Colonic mucosa (tissue), 4 donors: ENCODE data around the gene RASGRF1. TPM values are rescaled to one million over a fixed set of nuclear protein-coding genes. Genes with fewer than 3 reads are reported as not detected.

ENCODE experiments used
- DNase-seq: peaks from one replicate; pipeline ENCODE4 v3.0.0-alpha.2; 2020
- H3K27ac ChIP-seq: fragments of 200-600 bp; one replicate; pipeline ENCODE4 v1.8.0; 2021
- H3K27me3 ChIP-seq: fragments of 200-600 bp; one replicate; pipeline ENCODE4 v1.8.0; 2021
- H3K36me3 ChIP-seq: fragments of 200-600 bp; one replicate; pipeline ENCODE4 v1.8.0; 2021
- H3K4me1 ChIP-seq: fragments of 200-600 bp; one replicate; pipeline ENCODE4 v1.8.0; 2021; ENCODE audit warnings: mild to moderate bottlenecking
- H3K4me3 ChIP-seq: fragments of 200-600 bp; one replicate; pipeline ENCODE4 v1.8.0; 2021
- H3K9ac ChIP-seq, 2 donors: one replicate each; pipeline ENCODE4 v1.7.0; 2013; ENCODE audit warnings: control low read depth in 2 of 2, low read depth in 2 of 2, low read length in 2 of 2
- H3K9me3 ChIP-seq: fragments of 200-600 bp; one replicate; pipeline ENCODE4 v1.8.0; 2021
- CTCF ChIP-seq: fragments of 200-600 bp; IDR thresholded peaks from one replicate; pipeline ENCODE4 v1.8.0; 2022; ENCODE audit warnings: antibody characterized with exemption, mild to moderate bottlenecking
- intact Hi-C: fragments of 100-400 bp; cut with DNase I; formaldehyde crosslinking; loops from one replicate; pipeline ENCODE4 v1.14.1; 2022
- total RNA-seq, 2 donors: library from RNA; stranded (reverse); fragmentation: NEBNext Ultra II Directional in 1 of 2; extraction: Animal tissue kit (Norgen Biotek cat#: 25700) in 1 of 2; gene quantifications; one replicate each; pipeline ENCODE4 v1.2.1, GENCODE V29; 2021
- donor health status: healthy.
- donor health status: DM: no; HTN: no; CAD: no.
- donor health status: DM: no; HTN: no; CAD: no.

Gene RASGRF1
- total RNA-seq, 2 donors from 2014 or later = 0.15 to 0.56 TPM

- no peaks in the 10 kb centered on the region for H3K9me3 ChIP-seq
- peak overlapping the region; percentile 41 for H3K27ac ChIP-seq
- H3K27me3 ChIP-seq = no peaks in the 10 kb centered on the region
- no peaks in the 10 kb centered on the region for H3K4me1 ChIP-seq
- intact Hi-C loops = no loop called here
- TF ChIP-seq CTCF = no peak
- DNase-seq = no peak
- no peak overlapping the region for H3K4me3 ChIP-seq
- H3K36me3 ChIP-seq = no peaks in the 10 kb centered on the region
- H3K9ac ChIP-seq = no peak overlapping the region
Measured at GRCh38 chr15:78938658-78939488, 151.7 kb downstream of the RASGRF1 start.

- no peak for TF ChIP-seq CTCF
- DNase-seq = no peak
- H3K36me3 ChIP-seq = no peaks in the 10 kb centered on the region
- H3K4me1 ChIP-seq = no peaks in the 10 kb centered on the region
- intact Hi-C loops = no loop called here
- H3K27me3 ChIP-seq = no peaks in the 10 kb centered on the region
- H3K4me3 ChIP-seq = no peak overlapping the region
- H3K27ac ChIP-seq = no peak overlapping the region
- H3K9ac ChIP-seq = no peak overlapping the region
- H3K9me3 ChIP-seq = no peaks in the 10 kb centered on the region
Measured at GRCh38 chr15:78937132-78937739, 153.3 kb downstream of the RASGRF1 start.

DNA sequence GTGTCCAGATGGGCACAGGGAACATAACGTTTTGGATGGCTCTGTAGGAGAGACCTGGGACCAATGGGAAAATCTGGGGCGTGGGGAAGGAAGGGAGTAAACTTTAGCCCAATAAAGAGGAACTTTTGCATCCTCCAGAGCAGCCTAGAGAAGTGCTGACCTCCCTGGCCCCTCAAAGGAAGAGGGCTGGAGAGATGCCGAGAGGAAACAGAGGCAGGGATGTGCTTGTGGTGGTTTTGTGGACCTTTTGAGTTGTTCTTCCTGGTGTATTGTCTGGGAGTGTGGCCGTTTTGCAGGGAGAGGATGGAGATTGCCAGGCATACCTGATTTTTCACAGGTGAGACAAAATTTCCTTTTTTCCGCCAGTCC lies 155.9 kb downstream of the RASGRF1 start:
- Histone ChIP-seq H3K36me3 (no peaks in the 10 kb centered on the region), H3K9me3 (no peaks in the 10 kb centered on the region), H3K27ac (no peak overlapping the region), H3K9ac (no peak overlapping the region), H3K27me3 (no peaks in the 10 kb centered on the region), H3K4me3 (no peak overlapping the region), H3K4me1 (no peaks in the 10 kb centered on the region)
- intact Hi-C loops = no loop called here
- DNase-seq = no peak
- TF ChIP-seq CTCF = no peak

DNA sequence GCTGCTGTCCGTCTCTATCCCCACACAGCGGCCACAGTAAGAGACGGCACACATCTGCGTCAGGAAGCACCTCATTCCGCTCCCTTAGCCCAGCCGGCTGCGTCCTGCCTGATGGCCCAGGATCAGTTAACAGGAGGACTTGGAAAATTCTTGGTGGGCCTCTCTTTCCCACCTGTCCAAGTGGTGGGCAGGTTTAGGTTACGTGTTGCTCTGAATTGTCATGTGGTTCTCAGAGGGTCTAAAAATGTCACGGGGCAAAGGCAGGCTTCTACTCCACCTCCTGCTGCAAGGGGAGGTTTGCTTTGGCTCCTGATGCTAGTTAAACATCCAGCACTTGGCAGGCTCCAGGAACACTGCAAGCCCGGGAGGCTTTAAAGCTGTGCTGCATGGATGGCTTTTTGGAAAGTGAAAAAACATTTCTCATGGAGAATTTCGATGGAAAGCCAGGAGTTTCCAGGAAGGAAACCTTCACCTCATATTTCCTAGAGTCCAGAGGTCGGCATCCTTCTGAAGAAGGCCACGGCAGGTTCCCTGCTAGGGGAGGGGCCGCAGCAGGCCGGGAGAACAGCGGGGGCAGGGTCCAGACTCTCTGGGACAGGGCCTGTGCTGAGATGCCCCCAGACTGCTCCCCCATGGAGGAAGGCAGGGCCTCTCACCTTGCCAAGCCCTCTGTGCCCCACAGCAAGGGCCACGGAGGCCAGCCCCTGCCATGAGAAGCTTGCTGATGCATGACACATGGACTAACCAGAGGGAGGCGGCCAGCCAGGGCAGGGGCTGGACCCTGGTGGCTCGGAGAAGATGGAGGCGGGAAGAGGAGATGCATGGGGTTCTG lies 156.5 kb downstream of the RASGRF1 start:
- TF ChIP-seq CTCF = no peak
- no peak overlapping the region for H3K9ac ChIP-seq
- no peaks in the 10 kb centered on the region for H3K4me1 ChIP-seq
- no peak overlapping the region for H3K27ac ChIP-seq
- DNase-seq = no peak
- no peaks in the 10 kb centered on the region for H3K9me3 ChIP-seq
- intact Hi-C loops = no loop called here
- H3K4me3 ChIP-seq = no peak overlapping the region
- H3K27me3 ChIP-seq = no peaks in the 10 kb centered on the region
- H3K36me3 ChIP-seq = no peaks in the 10 kb centered on the region

DNA sequence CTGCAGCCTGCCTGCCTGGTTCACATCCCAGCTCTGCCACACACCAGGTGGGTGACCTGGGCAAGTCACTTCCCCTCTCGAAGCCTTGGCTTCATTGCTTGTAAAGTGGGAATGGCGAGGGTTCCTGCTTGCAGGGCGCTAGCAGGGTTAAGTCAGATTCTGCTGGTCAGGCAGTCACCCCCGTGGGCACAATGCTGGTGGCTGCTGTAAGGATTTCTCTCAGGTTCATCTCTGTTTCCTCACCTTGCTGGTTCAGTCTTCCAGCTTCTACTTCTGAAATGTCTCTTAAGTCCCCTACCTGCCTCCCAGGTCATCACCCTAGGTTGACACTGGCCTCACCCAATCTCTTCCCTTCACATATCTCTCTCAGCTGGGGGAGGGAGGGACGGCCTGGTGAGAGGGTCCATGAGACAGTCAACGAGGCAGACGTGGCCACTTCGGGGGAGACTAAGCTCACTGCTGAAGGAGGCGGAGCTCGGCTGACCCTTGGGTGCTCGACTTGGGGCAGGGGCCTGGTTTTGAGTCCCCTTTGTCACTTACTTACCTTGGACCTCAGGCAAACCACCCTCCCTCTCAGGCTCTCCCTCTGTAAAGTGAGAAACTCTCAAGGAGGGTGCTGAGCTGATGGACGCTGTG lies 157.3 kb downstream of the RASGRF1 start:
- no peak overlapping the region for H3K27ac ChIP-seq
- no peaks in the 10 kb centered on the region for H3K27me3 ChIP-seq
- no peaks in the 10 kb centered on the region for H3K36me3 ChIP-seq
- H3K4me1 ChIP-seq = no peaks in the 10 kb centered on the region
- no peak for TF ChIP-seq CTCF
- no peak overlapping the region for H3K9ac ChIP-seq
- intact Hi-C loops = no loop called here
- H3K9me3 ChIP-seq = no peaks in the 10 kb centered on the region
- no peak overlapping the region for H3K4me3 ChIP-seq
- no peak for DNase-seq
